H1 (cell line): ENCODE data around the gene GCHFR. TPM values are rescaled to one million over a fixed set of nuclear protein-coding genes. Genes with fewer than 3 reads are reported as not detected.

ENCODE experiments used
- CTCF ChIA-PET: fragments of 300-600 bp; sonication (Branson Sonifier 250); formaldehyde crosslinking; loops from one replicate; lab custom pipeline; 2021; ENCODE audit not compliant: partially characterized antibody; lab: Charles Lee
- POLR2A ChIA-PET: fragments of 300-600 bp; sonication (Branson Sonifier 250); formaldehyde crosslinking; loops from one replicate; lab custom pipeline; 2021; ENCODE audit warnings: inconsistent platforms; ENCODE audit not compliant: partially characterized antibody; lab: Charles Lee
- DNase-seq, 2 experiments: peaks; one replicate each; pipeline versions ENCODE4 v3.0.0 to v3.0.0-alpha.2; 2010 to 2022; ENCODE audit warnings: low spot score in 2 of 2, low read depth in 1 of 2, mixed read lengths in 1 of 2
- FAIRE-seq: peaks from 2 replicates; lab custom pipeline; 2011; peaks lifted over from hg19 to GRCh38; lab: Jason Lieb, UNC
- H2AFZ ChIP-seq: 2 replicates; pipeline ENCODE4 v1.8.1; 2012; ENCODE audit warnings: low read length, inconsistent platforms
- H2AK5ac ChIP-seq: 2 replicates; pipeline ENCODE4 v1.6.1; 2013; ENCODE audit warnings: low read depth, low read length
- H2BK120ac ChIP-seq: replicated peaks from 2 replicates; pipeline ENCODE3; 2013; ENCODE audit warnings: low read depth, low read length, inconsistent platforms
- H2BK12ac ChIP-seq: 2 replicates; pipeline ENCODE4 v1.6.1; 2013; ENCODE audit warnings: low read depth, low read length
- H2BK15ac ChIP-seq: 2 replicates; pipeline ENCODE4 v1.6.1; 2013; ENCODE audit warnings: low read length
- H2BK20ac ChIP-seq: 2 replicates; pipeline ENCODE4 v1.6.1; 2013; ENCODE audit warnings: low read length
- H2BK5ac ChIP-seq: 2 replicates; pipeline ENCODE4 v1.6.1; 2013; ENCODE audit warnings: low read depth, low read length
- H3K14ac ChIP-seq: 2 replicates; pipeline ENCODE4 v1.6.1; 2013; ENCODE audit warnings: inconsistent platforms; ENCODE audit not compliant: insufficient read length
- H3K18ac ChIP-seq: 2 replicates; pipeline ENCODE4 v1.6.1; 2013; ENCODE audit warnings: low read length; ENCODE audit errors: extremely low read depth
- H3K23ac ChIP-seq: 2 replicates; pipeline ENCODE4 v1.6.1; 2013; ENCODE audit warnings: inconsistent platforms; ENCODE audit not compliant: insufficient read length
- H3K23me2 ChIP-seq: 2 replicates; pipeline ENCODE4 v1.6.1; 2013; ENCODE audit warnings: low read depth, low read length
- H3K27ac ChIP-seq: 2 replicates; pipeline ENCODE4 v1.6.1; 2011; ENCODE audit warnings: low read depth, low read length, inconsistent platforms
- H3K27me3 ChIP-seq, 4 experiments: replicated peaks in 1 of 4; 1 replicate in 1 of 4; 2 replicates in 3 of 4; pipeline versions ENCODE4 v1.6.1 to v1.8.1; 2011 to 2013; ENCODE audit warnings: low read length in 3 of 4, mild to moderate bottlenecking in 3 of 4, inconsistent platforms in 2 of 4, mixed read lengths in 2 of 4, moderate library complexity in 1 of 4; ENCODE audit not compliant: control insufficient read depth in 3 of 4, insufficient read depth in 3 of 4; ENCODE audit errors: extremely low read depth in 1 of 4
- H3K36me3 ChIP-seq, 4 experiments: 2 replicates each; pipeline versions ENCODE4 v1.6.1 to v1.8.1; 2011 to 2013; ENCODE audit warnings: mild to moderate bottlenecking in 4 of 4, low read length in 3 of 4, moderate library complexity in 2 of 4, control low read depth in 1 of 4, inconsistent platforms in 1 of 4; ENCODE audit not compliant: insufficient read depth in 4 of 4, control insufficient read depth in 2 of 4
- H3K4ac ChIP-seq: replicated peaks from 2 replicates; pipeline ENCODE3; 2013; ENCODE audit warnings: low read length, low read depth, mixed read lengths, inconsistent platforms; ENCODE audit not compliant: insufficient read length
- H3K4me1 ChIP-seq, 4 experiments: replicated peaks in 1 of 4; 1 replicate in 1 of 4; 2 replicates in 3 of 4; pipeline versions ENCODE4 v1.6.1 to v1.8.1; 2011 to 2013; ENCODE audit warnings: low read length in 3 of 4, inconsistent platforms in 2 of 4, mixed read lengths in 1 of 4; ENCODE audit not compliant: insufficient read depth in 4 of 4, control insufficient read depth in 3 of 4
- H3K4me2 ChIP-seq, 2 experiments: 2 replicates each; pipeline versions ENCODE4 v1.6.1 to v1.8.1; 2011 to 2013; ENCODE audit warnings: low read depth in 2 of 2, low read length in 2 of 2, control low read depth in 1 of 2, inconsistent platforms in 1 of 2, mild to moderate bottlenecking in 1 of 2; ENCODE audit not compliant: insufficient read depth in 1 of 2
- H3K4me3 ChIP-seq, 4 experiments: fragments of 200-600, 300-600 bp in 1 of 4; sonication (generic), shearing (Covaris generic), sonication (Bioruptor Twin) in 1 of 4; 2 replicates each; pipeline versions ENCODE4 v1.5.1 to v1.8.1; 2011 to 2016; ENCODE audit warnings: low read length in 4 of 4, low read depth in 3 of 4, control low read depth in 2 of 4, inconsistent platforms in 2 of 4, mild to moderate bottlenecking in 2 of 4, mixed read lengths in 1 of 4, moderate library complexity in 1 of 4; ENCODE audit not compliant: insufficient read depth in 2 of 4; ENCODE audit errors: extremely low read depth in 1 of 4
- H3K56ac ChIP-seq: replicated peaks from 2 replicates; pipeline ENCODE3; 2013; ENCODE audit warnings: low read depth, mild to moderate bottlenecking, mixed read lengths, low read length, inconsistent platforms; ENCODE audit not compliant: insufficient read length
- H3K79me1 ChIP-seq: 2 replicates; pipeline ENCODE4 v1.6.1; 2013; ENCODE audit warnings: low read depth, low read length, control low read depth
- H3K79me2 ChIP-seq, 2 experiments: 2 replicates each; pipeline versions ENCODE4 v1.6.1 to v1.8.1; 2012 to 2013; ENCODE audit warnings: low read length in 2 of 2, mild to moderate bottlenecking in 2 of 2, inconsistent platforms in 1 of 2; ENCODE audit not compliant: insufficient read depth in 2 of 2, control insufficient read depth in 1 of 2
- H3K9ac ChIP-seq, 4 experiments: replicated peaks in 1 of 4; 1 replicate in 1 of 4; 2 replicates in 3 of 4; pipeline versions ENCODE4 v1.6.1 to v1.8.1; 2011 to 2013; ENCODE audit warnings: low read depth in 3 of 4, low read length in 3 of 4, control low read depth in 2 of 4, mild to moderate bottlenecking in 2 of 4, moderate library complexity in 2 of 4, inconsistent platforms in 1 of 4; ENCODE audit errors: extremely low read depth in 1 of 4
- H3K9me3 ChIP-seq, 2 experiments: 2 replicates each; pipeline versions ENCODE4 v1.6.1 to v1.8.1; 2012 to 2013; ENCODE audit warnings: mild to moderate bottlenecking in 2 of 2, moderate library complexity in 2 of 2, control low read depth in 1 of 2, inconsistent platforms in 1 of 2, low read depth in 1 of 2, low read length in 1 of 2, mixed read lengths in 1 of 2; ENCODE audit not compliant: insufficient read depth in 2 of 2
- H4K20me1 ChIP-seq, 2 experiments: replicated peaks in 1 of 2; 2 replicates each; pipeline versions ENCODE3 to v1.8.1; 2011 to 2013; ENCODE audit warnings: inconsistent platforms in 2 of 2, low read length in 2 of 2, mild to moderate bottlenecking in 1 of 2; ENCODE audit not compliant: insufficient read depth in 2 of 2, control insufficient read depth in 1 of 2
- H4K5ac ChIP-seq: 2 replicates; pipeline ENCODE4 v1.6.1; 2013; ENCODE audit warnings: low read length, low read depth, mixed read lengths, inconsistent platforms; ENCODE audit not compliant: insufficient read length
- H4K8ac ChIP-seq: 2 replicates; pipeline ENCODE4 v1.8.0; 2013; ENCODE audit warnings: mild to moderate bottlenecking, moderate library complexity, low read length, inconsistent platforms; ENCODE audit not compliant: insufficient read depth; ENCODE audit errors: extremely low read depth
- H4K91ac ChIP-seq: replicated peaks from 2 replicates; pipeline ENCODE3; 2013; ENCODE audit warnings: low read length, mixed read lengths, inconsistent platforms; ENCODE audit not compliant: insufficient read length
- NANOG ChIP-seq: IDR thresholded peaks from 2 replicates; pipeline ENCODE4 v1.6.1; 2011; ENCODE audit warnings: low read length, low read depth, mild to moderate bottlenecking, inconsistent platforms; ENCODE audit not compliant: insufficient read depth, poor library complexity, severe bottlenecking
- SAP30 ChIP-seq: fragments of 300-600 bp; sonication (generic); IDR thresholded peaks from 2 replicates; pipeline ENCODE4 v1.7.1; 2012; ENCODE audit warnings: low read length, moderate library complexity, mild to moderate bottlenecking, inconsistent platforms; ENCODE audit not compliant: insufficient read depth, insufficient replicate concordance
- SIRT6 ChIP-seq: IDR thresholded peaks from one replicate; pipeline ENCODE4 v1.7.1; 2012; ENCODE audit warnings: low read length, inconsistent platforms
- TAF1 ChIP-seq: IDR thresholded peaks from 2 replicates; pipeline ENCODE4 v1.6.1; 2011; ENCODE audit warnings: mild to moderate bottlenecking, low read depth, low read length
- ZNF274 ChIP-seq: IDR thresholded peaks from 2 replicates; pipeline ENCODE4 v1.7.0; 2012; ENCODE audit warnings: low read length, borderline replicate concordance; ENCODE audit errors: extremely low read depth
- whole genome bisulfite sequencing, 2 experiments: shearing (Covaris generic) in 1 of 2; methylation state at CpG; one replicate each; pipeline versions ENCODE4 v1.1.6 to v1.1.7; 2013 to 2015; ENCODE audit warnings: low lambda C conversion rate in 2 of 2, mixed read lengths in 2 of 2, inconsistent platforms in 1 of 2, low coverage in 1 of 2, missing lambda C conversion rate in 1 of 2; ENCODE audit not compliant: insufficient replicate concordance in 2 of 2, insufficient coverage in 1 of 2, insufficient read length in 1 of 2; ENCODE audit errors: extremely low coverage in 1 of 2, missing lambda C conversion rate in 1 of 2; 5-methylcytosine and 5-hydroxymethylcytosine counted together
- polyA plus RNA-seq, 7 experiments: library from polyadenylated mRNA; depleted of rRNA in 3 of 7; stranded (reverse) in 5 of 7; unstranded in 2 of 7; fragments of >200 nt in 5 of 7; fragments of 200-250 nt in 2 of 7; gene quantifications; 1 replicate in 5 of 7; 2 replicates in 1 of 7; 4 replicates in 1 of 7; pipeline versions ENCODE4 v1.2.1 to v1.2.3, GENCODE V29; 2011 to 2013; ENCODE audit warnings: missing spikeins in 2 of 7, mixed read lengths in 2 of 7
- total RNA-seq: library from RNA; stranded (reverse); fragmentation: NEBNext Ultra II Directional; extraction: Animal tissue kit (Norgen Biotek cat#: 25700); gene quantifications from 2 replicates; pipeline ENCODE4 v1.2.1, GENCODE V29; 2021

GCHFR gene
- total and polyA plus RNA-seq, 2 of the 8 experiments (the other 6 are each of a cell fraction or from before 2014, with no cell fraction given) = 25.9 to 81.5 TPM

DNA sequence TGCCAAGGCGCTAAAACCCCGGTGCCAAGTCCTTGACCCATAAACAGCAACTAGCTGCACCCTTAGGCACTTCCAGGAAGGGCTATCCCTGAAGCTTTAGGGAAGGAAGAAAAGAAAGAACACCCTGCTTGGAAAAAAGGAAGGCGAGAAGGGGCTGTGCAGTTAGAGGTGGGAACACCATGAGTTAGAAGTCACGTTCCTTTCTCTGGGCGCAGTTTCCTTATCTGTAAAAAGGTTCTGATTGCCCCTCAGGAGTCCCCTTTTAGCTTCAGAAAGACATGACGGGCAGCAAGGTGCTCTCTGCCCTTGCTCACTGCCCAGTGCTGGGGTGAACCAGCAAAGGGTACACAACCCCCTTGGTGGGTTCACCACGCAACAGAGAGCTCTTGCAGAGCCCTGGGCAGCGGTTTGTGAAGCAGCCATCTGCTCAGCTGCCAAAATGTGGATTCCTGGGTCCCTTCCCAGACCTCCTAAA is 798 bp downstream of the GCHFR start:
- WGBS, 2 experiments = 42% methylated on average over 8 of the region's 8 CpGs; no CpG with 5 or more reads in 1 of the 2 experiments
- TF ChIP-seq NANOG = no peak
- no peak for TF ChIP-seq TAF1
- no peak for TF ChIP-seq ZNF274
- no peak for TF ChIP-seq SIRT6
- TF ChIP-seq SAP30 = no peak

More for the DNA sequence above, 798 bp downstream of the GCHFR start:
- H4K8ac ChIP-seq = no peak overlapping the region
- no peak overlapping the region for H4K91ac ChIP-seq
- no peak overlapping the region for H3K14ac ChIP-seq
- H3K23ac ChIP-seq = no peak overlapping the region
- H3K79me2 ChIP-seq = no peaks in the 10 kb centered on the region
- H3K4me2 ChIP-seq = peak overlapping the region; percentile 65 to 92
- no peak overlapping the region for H2BK15ac ChIP-seq
- H4K5ac ChIP-seq = no peak overlapping the region
- no peak overlapping the region for H2BK12ac ChIP-seq
- no peak overlapping the region for H2AK5ac ChIP-seq
- H2BK5ac ChIP-seq = no peak overlapping the region
- no peaks in the 10 kb centered on the region for H3K9me3 ChIP-seq
- H3K27ac ChIP-seq = no peak overlapping the region
- H4K20me1 ChIP-seq = peaks cover 0 to 2% of the 10 kb centered on the region in 2 experiments
- H3K79me1 ChIP-seq = no peaks in the 10 kb centered on the region
- H3K4ac ChIP-seq = no peak overlapping the region
- H2BK120ac ChIP-seq = no peak overlapping the region
- ChIA-PET CTCF (interaction anchor here (0.6 to 15.3 kb wide), 12 partner anchors 18 to 510 kb away, joined by 3 to 184 read pairs (median 4); no protein-coding TSS in a partner anchor), POLR2A (interaction anchor here (0.6 to 3.0 kb wide), 14 partner anchors 8 to 526 kb away, joined by 3 to 11 read pairs (median 6); partner anchors contain the start of genes RAD51 and SPINT1)
- H3K9ac ChIP-seq = peak overlapping the region in 3 of 4 experiments; percentile 2 to 26 (median 20); a peak in 3 of 7 replicates
- H3K18ac ChIP-seq = 0 out of 2 replicates have a peak overlapping the region, but pooled peaks have one; percentile 38
- H3K4me1 ChIP-seq = peaks cover 6 to 30% (median 19%) of the 10 kb centered on the region in 4 experiments
- H3K36me3 ChIP-seq = no peaks in the 10 kb centered on the region
- H3K23me2 ChIP-seq = peaks cover 14% of the 10 kb centered on the region; the same call in 1 of the 2 replicates
- H3K4me3 ChIP-seq = peak overlapping the region; percentile 44 to 81 (median 74)
- FAIRE-seq = no peak
- no peak overlapping the region for H2AFZ ChIP-seq
- no peak overlapping the region for H2BK20ac ChIP-seq
- DNase-seq = no peak
- peaks cover 0 to 7% (median 3%) of the 10 kb centered on the region in 4 experiments; a peak in 5 of 7 replicates for H3K27me3 ChIP-seq
- no peak overlapping the region for H3K56ac ChIP-seq
